KG1 (cell line): ENCODE results near the gene RBM47.
"Not testable (repeated sequence)": the region's sequence is repeated elsewhere in the genome, so short reads cannot be mapped to it uniquely, and the experiment has no call there.

ENCODE experiments used
- DNase-seq: peaks from one replicate; lab custom pipeline; 2025; lab: John Stamatoyannopoulos, UW

The RBM47 gene

DNA sequence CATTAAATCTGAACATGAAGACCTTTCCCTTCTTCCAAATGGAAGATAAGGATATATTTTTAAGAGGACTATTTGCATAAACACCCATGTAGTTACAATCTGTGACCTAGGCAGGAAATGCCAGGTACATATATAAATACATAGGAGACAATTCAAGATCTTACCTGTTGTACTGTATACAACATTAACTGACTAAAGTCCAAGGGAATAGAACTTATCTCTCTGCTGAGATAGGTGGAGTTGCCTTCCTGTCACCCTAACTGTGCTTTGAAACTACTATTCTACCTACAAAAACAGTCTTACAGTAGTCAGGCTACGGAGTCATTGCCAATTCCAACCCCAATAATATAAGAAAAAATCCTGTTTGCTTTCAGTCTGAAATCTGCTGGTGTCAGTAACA is 188.2 kb downstream of the RBM47 start:
- DNase-seq: no peak

DNA sequence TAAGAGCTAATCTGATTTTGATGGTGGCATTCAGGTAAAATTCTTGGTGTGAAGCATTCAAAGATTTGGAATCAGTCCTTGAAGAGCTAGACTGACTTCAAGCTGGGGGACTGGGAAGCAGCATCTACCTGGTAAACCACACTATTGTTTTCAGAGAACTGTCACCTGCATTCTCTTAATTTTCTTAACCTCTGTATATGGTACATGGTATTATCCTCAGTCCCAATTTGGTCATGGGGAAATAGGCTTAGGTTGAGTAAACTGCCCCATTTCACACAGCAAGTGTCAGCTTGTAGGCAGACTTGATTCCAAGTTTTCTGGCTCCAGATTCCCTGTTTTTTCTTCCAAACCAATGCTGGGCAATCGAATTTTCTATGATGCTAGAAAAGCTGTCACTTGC is 190.1 kb downstream of the RBM47 start:
- no peak for DNase-seq

DNA sequence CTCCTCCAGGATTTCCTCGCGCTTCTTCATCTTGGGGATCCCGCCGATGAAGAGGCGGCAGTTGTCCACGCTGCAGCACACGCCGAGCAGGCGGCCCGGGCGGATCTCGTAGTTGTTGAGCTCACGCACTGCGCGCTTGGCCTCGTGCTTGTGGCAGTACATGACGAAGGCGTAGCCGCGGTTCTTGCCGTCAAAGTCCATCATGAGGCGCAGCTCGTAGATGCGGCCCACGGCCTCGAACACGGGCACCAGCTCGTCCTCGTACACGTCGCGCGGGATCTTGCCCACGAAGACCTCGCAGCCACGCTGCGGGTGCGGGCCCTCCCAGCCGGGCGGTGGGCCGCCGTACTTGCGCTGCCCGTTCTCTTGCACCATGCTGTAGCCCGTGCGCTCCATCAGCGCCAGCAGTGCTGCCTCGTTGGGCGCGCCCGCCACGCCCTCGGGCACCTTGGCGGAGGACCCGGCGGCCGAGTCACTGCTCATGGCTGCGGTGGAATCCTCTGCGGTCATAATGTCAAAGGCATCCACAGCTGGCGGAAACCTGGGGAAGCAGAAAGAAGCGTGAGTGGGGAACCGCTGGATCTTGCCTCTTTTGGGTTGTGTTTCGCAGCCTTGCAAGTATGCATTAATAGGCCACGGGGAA is 191.2 kb downstream of the RBM47 start:
- DNase-seq: no peak

DNA sequence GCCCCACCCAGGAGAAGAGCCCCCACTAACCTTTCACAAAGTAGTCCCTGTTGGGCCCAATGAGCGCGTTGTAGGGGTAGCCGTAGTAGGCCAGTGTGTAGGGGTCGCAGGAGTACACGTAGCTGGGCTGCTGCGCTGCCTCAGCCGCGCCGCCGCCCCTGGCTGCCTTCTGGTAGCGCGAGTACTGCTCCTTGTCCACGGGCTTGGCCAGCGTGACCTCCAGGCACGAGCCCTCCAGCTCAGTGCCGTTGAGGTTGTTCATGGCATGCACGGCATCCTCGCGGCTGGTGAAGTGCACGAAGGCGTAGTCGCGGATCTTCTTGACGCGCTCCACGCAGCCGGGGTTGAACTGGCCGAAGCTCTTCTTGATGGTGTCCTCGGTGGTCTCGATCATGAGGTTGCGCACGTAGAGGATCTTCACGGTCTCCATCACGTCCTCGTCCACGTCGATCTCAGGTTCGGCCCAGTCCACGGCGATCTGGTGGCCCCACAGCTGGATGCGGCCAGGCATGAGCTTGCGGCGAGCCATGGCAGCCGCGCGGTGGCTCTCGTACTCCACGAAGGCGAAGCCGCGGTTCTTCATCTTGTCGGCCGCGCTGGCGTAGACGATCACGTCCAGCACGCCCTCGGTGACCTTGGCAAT is 191.8 kb downstream of the RBM47 start:
- DNase-seq: no peak

DNA sequence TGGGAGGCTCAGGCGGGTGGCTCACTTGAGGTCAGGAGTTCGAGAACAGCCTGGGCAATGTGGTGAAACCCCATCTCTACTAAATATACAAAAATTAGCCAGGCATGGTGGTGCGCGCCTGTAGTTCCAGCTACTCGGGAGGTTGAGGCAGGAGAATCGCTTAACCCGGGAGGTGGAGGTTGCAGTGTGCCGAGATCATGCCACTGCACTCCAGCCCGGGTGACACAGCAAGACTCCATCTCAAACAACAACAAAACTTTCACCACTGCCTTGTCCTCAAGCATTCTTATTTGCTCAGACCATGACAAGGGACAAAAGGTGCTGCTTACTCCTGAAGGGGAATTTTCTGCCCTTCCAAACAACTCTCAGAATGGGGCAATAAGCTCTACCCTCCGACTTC is 194.4 kb downstream of the RBM47 start:
- not testable (repeated sequence) for DNase-seq

DNA sequence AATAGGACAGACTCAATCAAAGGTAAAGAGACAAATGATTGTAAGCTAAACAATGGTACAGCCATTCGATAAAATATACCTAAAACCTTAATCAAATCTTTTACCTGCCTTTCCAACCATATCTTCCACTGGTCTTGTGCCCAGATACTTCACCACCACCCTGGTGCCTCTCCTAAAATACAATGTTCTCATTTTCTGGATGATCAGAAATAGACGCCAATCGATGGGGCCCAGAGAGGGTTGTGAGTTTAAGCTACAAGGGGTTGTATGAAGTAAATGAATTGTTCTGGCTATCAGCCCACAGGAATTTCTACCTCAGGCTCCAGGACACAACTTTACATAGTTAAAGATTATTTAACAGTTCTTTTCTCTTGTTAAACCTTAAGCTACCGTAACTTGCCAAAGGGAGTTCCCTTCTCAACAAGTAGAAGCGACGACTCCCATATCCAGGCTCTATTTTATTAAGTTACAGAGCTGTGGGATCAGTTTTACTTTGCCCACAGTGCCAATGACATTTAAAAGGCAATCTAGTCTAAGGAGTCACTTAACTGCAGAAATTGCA is 195.5 kb downstream of the RBM47 start:
- no peak for DNase-seq

DNA sequence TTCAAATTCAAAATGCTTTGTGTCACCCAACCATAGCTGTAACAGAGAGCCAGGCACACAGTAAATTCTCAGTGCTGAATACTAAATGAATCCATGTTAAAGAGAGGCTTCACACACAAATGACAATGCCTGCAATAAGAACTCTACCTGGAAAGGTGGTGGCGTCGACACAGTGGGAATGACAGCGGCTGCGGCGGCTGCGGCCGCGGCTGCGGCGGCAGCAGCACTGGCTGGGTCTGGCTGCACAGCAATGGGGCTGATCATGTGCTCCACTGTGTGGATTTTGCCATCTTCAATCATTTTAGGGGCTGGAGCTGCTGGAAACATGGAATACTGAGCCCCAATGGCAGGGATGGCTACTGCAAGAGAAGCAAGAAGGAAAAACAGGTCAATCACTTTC is 197.2 kb downstream of the RBM47 start:
- DNase-seq: no peak

DNA sequence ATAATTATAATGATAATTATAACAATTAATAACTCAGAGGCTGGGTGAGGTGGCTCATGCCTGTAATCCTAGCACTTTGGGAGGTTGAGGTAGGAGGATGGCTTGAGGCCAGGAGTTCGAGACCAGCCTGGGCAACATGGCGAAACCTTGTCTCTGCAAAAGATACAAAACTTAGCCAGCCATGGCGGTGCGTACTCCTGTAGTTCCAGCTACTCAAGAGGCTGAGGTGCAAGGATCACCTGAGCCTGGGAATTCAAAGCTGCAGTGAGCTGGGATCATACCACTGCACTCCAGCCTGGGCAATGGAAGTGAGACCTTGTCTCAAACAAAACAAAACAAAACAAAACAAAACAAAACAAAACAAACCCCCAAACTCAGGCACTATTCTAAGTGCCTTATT is 201.8 kb downstream of the RBM47 start:
- not testable (repeated sequence) for DNase-seq

DNA sequence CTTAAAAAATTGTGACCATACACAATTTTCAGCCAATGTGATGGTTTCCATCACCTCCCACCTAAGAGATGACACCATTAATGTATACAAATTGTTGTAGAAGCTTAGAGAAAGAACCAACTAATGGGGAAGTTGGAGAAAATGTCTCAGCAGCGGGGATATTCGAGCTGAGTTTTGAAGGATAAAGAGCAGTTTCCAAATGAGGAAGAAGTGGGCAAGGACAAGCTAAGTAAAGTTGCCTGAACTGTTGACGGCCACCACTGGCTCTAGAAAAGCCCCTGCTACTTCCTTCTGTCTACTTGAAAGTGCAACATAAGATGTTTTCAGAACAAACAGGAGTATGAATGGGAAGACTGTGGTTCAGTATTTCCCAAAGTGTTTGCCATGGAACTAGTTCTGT is 202.5 kb downstream of the RBM47 start:
- peak; percentile 5 for DNase-seq

DNA sequence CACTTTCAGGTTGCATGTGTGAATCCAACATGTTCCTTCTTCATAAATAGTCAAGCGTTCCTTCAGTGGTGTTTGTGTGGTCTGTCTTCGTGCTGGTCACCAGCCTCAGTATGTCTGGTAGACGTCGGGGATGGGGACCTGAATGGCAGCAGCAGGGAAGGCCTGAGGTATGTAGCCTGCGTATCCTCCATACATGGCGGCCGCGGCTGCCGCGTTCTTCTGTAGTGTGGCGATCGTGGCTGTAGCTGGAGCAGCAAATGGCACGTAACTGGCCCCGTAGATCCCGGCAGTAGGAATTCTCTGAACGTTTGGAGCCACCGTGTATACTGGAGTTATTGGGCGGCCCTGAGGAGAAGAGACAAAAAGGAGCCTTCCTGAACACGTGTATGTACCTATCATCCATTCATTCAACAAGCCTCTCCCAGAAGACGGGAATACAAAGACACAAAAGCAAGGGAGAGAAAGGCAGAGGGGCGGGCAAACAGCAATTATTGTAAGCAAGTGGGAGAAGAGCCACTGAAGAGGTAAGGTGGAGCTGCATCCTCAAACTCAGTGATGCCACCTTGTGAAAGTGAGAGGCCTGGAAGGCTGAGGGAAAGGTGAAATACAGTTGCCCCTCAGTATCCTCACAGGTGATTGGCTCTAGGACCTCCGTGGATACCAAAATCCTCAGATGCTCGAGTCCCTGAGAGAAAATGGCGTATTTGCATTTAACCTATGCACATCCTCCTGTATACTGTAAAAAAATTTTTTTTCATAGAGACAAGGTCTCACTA is 203.7 kb downstream of the RBM47 start:
- no peak for DNase-seq

DNA sequence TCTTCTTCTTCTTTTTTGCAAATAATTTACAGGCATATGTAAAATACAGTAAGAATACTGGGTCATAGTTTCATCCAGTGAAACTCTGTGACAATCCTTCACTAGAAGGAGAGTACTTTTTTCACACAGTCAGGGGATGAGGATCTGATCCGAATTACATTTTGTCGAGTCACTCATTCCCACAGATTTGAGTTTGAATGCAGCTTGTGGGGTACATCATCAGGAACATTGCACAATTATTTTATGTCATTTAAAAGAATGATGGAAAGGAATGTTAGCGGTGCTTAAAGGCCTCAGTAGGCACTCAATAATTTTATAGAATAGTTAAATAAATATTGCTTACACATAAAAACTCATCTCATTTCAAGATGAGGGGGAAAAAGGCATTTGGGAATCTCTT is 205.9 kb downstream of the RBM47 start:
- DNase-seq: no peak

DNA sequence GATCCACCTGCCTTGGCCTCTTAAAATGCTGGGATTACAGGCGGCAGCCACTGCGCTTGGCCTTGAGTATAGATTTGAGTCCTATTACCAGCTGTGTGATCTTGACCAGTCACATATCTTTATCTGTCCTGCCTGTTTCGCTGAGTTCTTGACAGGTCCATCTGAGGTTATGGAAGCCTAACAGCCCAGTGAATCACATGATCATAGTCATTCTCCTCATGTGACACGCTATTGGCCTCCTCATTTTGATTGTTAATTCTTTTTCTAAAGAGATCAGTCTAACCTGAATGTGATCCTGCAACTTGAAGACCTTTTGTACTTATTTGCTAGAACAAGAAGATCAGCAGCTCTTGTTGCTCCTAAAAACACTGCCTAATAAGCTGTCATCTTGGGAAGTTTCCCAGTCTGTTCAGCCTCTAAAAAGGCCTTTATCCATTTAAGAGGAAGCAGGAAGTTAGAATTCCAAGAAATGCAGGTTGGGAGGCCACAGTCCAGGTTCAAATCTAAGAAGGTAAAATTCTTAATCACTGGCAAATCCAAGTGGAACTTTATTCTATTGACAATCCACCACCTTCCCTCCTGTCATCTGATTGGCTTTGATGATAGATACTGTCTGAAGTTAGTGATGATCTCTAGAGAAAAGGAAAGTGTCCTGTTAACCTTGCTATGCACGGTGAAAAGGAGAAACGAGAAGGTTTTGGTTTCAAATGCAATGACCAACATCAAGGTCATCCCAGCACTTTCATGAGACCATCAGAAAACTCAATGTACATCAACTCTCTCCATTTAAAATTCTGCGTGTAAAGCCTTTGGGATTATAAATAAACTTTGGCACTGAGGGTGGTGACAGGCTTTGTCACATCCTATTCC is 207.6 kb downstream of the RBM47 start:
- no peak for DNase-seq

DNA sequence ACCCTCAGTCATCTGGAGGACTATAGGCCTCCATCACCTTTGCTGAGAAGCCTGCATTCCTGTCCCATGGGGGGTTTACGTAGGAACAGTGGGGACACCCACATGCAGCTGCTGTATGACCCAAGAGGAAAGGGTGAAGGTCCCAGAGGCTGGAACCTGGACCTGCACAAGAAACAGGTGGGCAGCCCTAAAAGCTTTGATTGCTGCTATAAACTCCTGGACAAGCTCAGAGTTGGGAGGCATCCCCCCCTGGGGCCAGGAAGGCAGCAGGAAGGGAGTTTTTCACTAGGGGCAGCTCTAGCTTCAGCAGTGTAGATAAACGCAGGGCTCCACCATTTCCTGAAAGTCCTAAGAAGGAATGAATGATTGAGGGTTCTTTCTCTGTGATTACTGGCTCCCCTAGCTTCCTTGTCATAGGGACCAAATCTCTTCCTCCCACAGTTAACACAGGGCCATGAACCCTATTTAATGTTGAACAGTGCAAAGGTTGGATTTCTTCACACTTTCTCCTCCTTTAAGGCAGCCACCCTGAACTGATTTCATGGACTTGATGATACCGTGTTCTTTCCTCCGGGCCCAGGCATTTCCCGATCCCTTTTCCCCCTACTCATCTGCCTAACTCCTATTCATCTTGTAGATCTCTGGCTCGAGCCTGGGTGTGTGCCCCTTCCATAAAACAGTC is 210.3 kb downstream of the RBM47 start:
- DNase-seq: no peak

DNA sequence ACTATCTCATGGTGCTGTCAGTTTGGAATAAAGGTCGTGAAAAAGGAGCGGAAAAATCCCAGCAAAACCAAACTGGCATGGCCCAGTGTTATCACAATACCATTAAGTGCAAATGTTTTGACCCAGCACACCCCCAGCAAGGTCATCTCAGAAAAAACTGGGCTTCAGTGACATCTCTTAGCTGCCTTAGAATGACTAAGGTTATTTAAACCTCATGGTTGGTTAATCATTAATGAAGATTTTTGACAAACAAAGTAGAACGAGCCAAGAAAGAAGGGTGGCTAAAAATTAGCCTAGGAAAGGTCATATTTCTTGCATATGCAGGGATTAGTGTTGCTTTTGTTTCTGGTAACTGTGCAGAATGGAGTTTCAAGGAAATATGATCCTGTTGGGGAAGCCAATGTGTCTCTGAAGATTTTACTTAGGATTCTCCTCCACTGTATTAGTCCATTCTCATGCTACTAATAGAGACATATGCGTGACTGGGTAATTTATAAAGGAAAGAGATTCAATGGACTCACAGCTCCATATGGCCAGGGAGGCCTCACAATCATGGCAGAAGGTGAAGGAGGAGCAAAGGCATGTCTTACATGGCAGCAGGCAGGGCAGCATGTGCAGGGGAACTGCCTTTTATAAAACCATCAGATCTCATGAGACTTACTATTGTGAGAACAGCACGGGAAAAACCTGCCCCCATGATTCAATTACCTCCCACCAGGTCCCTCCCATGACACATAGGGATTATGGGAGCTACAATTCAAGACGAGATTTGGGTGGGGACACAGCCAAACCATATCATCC is 211.0 kb downstream of the RBM47 start:
- DNase-seq: no peak

DNA sequence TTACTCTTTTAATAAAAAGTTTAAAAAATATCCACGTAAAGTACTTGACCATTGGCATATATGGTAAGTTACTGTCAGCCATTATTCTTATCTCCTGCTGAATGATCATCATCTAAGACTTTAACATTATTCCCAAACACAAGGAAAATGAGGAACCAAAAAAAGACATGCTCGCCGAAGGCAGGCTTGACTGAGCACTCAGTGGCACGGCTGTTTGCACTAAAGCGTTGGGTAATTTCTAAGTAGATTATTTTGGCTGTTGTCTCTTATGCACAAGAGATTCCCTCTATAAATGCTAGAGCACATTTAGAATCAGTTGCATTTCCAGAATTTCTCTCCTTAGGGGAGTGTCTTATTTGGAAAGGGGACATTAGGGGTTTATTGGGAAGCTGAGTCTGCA is 211.7 kb downstream of the RBM47 start:
- DNase-seq: no peak

DNA sequence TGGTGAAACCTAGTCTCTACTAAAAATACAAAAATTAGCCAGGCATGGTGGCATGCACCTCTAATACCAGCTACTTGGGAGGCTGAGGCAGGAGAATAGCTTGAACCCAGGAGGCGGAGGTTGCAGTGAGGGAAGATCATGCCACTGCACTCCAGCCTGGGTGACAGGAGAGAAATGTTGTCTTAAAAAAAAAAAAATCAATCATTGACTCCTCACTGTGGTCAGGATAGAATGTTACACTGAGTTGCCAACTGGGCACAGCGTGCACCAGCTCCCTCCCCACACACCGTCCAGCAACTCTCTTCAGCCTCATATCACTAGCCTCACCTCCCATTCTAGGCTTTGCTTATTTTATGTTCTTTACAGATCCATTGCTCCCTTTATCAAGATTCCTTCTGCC is 215.0 kb downstream of the RBM47 start:
- DNase-seq: no peak

DNA sequence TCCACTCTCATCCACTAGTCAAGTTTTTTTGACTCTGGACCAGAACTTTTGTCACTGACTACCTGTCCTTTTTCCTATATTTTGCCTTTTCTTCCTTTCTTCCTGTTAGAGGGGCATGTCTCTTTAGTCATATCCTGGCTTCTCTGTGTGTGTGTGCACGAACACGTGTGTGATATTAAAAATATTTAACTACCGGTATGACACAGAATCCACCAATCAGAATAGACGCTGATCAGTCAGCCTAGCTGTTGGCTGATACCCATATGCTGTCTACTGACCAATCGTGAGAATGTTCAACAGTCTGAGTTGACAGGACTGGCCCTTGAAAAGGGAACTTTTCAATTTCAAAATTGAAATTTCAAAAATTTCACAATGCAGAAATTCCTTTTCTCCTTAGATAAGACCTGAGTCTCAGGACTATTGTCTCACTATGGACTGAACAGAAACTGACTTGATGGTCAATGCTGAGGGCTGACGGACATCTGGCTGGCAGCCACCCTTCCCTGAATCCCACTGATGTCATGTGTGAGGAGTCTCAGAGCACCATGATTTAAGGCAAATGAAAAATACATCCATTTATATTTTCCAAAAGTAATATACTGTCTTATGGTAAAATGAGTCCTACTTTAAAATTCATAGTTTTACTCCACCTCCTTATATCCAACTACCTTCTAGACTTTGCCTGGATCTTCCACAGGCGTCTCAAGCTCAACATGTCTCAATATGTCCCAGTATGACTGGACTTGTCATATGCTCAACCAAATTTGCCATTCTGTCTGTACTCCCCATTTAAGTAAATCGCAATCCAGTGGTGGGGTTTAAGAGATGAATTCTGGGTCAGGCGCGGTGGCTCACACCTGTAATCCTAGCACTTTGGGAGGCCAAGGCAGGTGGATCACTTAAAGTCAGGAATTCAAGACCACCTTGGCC is 216.5 kb downstream of the RBM47 start:
- DNase-seq: no peak

DNA sequence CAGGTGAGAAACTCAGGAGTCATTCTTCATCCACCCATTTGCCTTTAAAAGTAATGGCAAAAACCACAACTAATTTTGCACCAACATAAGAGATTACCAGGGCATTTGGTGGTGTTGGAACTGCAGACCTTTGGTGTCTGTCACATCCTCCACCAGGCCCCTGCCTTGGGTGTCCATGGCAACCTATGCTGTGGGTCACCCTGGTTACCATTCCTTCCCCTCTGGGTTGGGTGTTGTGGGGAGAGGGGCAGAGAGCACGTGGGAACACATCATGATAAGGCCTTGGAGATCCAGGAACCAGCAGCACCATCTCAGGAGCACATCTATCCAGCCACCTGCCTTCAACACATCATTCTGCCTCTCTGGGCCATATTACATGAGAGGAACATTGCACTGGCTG is 217.3 kb downstream of the RBM47 start:
- no peak for DNase-seq

DNA sequence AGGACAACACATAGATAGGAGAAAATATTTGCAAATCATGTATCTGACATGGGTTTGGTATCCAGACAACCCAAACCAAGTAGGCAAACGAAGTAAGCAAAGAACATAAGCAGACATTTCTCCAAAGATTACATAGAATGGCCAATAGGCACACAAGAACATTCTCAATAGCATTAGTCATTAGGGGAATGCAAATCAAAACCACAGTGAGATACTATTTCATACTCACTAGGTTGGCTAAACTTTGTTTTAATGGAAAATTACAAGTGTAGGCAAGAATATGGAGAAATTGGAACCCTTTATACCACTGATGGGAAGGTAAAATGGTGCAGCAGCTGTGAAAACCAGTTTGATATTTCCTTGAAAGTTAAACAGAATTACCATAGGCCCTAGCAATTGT is 219.8 kb downstream of the RBM47 start:
- DNase-seq: no peak

DNA sequence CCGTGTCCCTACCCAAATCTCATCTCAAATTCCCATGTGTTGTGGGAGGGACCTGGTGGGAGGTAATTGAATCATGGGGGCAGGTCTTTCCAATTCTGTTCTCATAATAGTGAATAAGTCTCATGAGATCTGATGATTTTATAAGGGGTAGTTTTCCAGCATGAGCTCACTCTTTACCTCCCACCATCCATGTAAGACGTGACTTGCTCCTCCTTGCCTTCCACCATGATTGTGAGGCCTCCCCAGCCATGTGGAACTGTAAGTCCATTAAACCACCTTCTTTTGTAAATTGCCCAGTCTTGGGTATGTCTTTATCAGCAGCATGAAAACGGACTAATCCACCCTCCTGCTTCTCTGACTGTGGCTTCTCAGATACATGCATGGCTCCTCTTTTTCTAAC is 222.2 kb downstream of the RBM47 start:
- DNase-seq: not testable (repeated sequence)
